RWPE1 (cell line): Measurements from ENCODE around the gene TMEM17.

ENCODE experiments used
- CTCF ChIA-PET: fragments of 350-600 bp; sonication (Branson Sonifier 250); formaldehyde crosslinking; extraction: SDS; loops from one replicate; lab custom pipeline; 2021; lab: Yijun Ruan, JAX
- POLR2A ChIA-PET: fragments of 400-600 bp; formaldehyde crosslinking; extraction: SDS; loops from one replicate; lab custom pipeline; 2020; ENCODE audit warnings: antibody characterized with exemption; ENCODE audit not compliant: low non-redundant PET; lab: Yijun Ruan, JAX
- DNase-seq: peaks from one replicate; pipeline ENCODE4 v3.0.0; 2012; ENCODE audit warnings: low spot score
- H3K27ac ChIP-seq: fragments of 450-650 bp; 2 replicates; pipeline ENCODE4 v1.5.1; 2017
- TF ChIP-seq, protein P1 (sequence below): fragments of 450-650 bp; conservative IDR thresholded peaks from 2 replicates; pipeline ENCODE4 v1.5.1; 2017; ENCODE audit warnings: low read depth, mild to moderate bottlenecking

The TMEM17 gene

DNA sequence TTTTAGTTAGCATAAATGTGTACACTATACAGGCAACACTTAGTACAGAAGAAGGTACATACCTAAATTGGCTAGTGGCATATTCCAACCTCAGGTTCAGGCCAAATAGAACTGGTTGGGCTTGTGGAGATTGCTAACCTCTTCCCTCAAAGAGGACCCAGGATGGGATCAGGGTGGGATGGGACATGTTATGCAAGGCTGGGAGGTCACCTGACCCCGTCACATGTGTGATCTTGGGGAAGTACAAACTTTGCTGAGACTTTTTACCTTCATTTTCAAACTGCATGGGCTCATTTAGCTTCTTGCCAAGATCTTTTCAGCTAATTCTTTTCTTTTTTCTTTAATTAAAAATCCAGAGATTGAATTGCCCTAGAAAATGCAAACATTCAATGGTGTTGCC is 36.9 kb downstream of the TMEM17 start:
- DNase-seq: no peak
- ChIA-PET POLR2A (no interaction called here), CTCF (interaction anchor here (1.3 kb wide), 1 partner anchor 12 kb away, joined by 10 read pairs; no protein-coding TSS in a partner anchor)
- H3K27ac ChIP-seq: no peak overlapping the region
- TF ChIP-seq, protein P1, sequence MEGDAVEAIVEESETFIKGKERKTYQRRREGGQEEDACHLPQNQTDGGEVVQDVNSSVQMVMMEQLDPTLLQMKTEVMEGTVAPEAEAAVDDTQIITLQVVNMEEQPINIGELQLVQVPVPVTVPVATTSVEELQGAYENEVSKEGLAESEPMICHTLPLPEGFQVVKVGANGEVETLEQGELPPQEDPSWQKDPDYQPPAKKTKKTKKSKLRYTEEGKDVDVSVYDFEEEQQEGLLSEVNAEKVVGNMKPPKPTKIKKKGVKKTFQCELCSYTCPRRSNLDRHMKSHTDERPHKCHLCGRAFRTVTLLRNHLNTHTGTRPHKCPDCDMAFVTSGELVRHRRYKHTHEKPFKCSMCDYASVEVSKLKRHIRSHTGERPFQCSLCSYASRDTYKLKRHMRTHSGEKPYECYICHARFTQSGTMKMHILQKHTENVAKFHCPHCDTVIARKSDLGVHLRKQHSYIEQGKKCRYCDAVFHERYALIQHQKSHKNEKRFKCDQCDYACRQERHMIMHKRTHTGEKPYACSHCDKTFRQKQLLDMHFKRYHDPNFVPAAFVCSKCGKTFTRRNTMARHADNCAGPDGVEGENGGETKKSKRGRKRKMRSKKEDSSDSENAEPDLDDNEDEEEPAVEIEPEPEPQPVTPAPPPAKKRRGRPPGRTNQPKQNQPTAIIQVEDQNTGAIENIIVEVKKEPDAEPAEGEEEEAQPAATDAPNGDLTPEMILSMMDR: no peak

DNA sequence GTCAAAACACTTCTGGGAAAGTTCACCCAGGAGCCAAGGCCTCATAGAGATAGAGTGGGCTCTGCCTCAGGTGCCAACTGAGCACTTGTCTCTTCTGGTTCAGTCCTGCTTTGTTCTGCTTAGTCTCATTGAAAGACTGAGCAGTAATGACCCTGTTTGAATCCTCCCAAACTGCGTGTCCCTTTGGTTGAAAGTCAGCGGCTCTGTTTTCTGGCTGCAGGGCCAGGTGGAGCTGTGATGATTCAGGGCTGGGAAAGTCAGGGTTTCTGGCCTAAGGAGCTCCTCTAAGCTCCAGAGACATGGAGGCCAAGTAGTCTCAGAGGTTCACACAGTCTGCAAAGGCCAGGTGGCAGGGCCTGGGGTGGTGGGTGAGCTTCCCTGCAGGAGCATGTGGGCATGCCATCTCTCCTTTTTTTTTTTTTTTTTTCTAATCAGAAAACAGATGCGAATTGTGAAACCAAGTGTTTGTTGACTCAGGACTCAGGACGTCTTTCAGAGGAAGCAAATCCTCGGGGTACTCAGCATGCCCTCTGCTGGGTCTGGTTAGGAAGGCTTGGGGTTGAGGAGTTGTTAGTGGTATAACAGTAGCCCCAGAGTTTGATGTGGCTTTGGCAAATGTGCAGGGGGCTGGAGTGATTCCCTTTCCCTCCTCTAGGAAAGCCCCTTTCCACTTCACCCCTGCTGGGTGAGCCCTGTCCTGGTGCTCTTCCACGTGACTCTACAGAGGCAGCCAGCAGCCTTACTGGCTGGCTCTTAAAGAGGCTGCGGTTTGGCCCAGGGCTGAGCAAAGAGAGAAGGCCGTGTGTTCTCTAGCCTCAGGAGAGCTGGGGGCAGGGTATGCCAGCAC is 38.3 kb downstream of the TMEM17 start:
- no peak for DNase-seq
- H3K27ac ChIP-seq: no peak overlapping the region
- TF ChIP-seq, protein P1: no peak
- POLR2A ChIA-PET: no interaction called here
- CTCF ChIA-PET: interaction anchor here (0.6 to 1.3 kb wide), 6 partner anchors 11 to 388 kb away, joined by 4 to 10 read pairs (median 4); no protein-coding TSS in a partner anchor

- TF ChIP-seq, protein P1: no peak
- POLR2A ChIA-PET: no interaction called here
- no peak overlapping the region for H3K27ac ChIP-seq
- no peak for DNase-seq
- CTCF ChIA-PET: interaction anchor here (0.6 to 0.8 kb wide), 8 partner anchors 10 to 1583 kb away, joined by 3 to 6 read pairs (median 4); no protein-coding TSS in a partner anchor
Measured at GRCh38 chr2:62467100-62467474, 38.9 kb downstream of the TMEM17 start.

DNA sequence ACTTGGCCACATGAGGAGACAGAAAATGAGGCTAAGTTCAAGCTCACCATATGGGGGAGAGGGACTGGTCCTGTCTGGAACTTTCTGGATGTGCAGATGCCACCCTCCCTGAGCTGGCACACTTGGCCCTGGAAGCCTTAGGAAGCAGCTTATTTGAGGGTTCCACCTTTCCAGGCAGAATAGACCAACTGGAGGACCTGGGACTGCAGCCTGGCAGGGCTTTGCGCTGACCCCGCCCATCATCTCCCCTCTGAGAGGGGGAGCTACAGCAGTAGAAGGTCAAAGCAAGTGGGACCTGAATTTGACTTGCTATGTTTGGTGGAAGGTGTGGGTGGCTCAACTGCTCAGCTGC is 39.5 kb downstream of the TMEM17 start:
- ChIA-PET POLR2A (no interaction called here), CTCF (interaction anchor here (0.6 to 0.8 kb wide), 4 partner anchors 10 to 1583 kb away, joined by 3 to 6 read pairs (median 4); no protein-coding TSS in a partner anchor)
- TF ChIP-seq, protein P1: no peak
- H3K27ac ChIP-seq: no peak overlapping the region
- no peak for DNase-seq

DNA sequence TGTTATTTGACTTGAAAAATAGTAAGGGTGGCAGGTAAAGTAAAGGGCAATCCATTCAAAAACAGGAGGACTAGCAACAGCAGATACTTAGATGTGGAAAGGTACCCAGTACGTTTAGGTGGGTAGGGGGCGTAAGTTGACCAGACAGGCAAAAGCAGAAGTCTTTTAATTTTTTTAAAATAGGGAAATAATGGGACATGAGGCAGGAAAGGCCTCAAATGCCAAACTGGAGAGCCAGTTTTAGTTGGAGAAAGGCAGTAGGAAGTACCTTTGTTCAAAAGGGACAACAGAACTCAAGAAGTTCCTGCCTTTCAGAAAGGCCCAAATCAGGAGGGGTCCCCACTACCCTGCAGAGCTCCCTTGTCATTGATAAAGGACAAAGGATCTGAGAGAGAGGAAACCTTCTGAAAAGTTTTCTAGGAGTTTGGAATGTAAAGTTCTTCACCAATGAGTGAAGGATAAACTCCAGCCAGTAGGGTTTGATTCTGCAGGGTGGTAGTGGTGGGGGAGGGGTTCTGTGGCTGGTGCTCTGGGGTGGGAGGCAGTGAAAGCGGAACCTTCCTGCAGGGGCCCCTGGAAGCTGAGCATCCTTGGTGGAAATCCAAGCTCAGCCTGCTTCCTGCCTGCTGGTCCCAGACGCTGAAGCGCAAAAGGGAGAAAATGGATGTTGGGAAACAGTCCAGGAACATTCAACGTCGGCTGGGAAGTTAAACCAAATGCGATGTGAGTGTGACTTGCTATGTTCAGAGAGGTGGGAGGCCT is 40.1 kb downstream of the TMEM17 start:
- TF ChIP-seq, protein P1: no peak
- CTCF ChIA-PET: interaction anchor here (0.8 kb wide), 2 partner anchors 9 to 87 kb away, joined by 3 to 6 read pairs; no protein-coding TSS in a partner anchor
- no peak overlapping the region for H3K27ac ChIP-seq
- POLR2A ChIA-PET: no interaction called here
- no peak for DNase-seq

DNA sequence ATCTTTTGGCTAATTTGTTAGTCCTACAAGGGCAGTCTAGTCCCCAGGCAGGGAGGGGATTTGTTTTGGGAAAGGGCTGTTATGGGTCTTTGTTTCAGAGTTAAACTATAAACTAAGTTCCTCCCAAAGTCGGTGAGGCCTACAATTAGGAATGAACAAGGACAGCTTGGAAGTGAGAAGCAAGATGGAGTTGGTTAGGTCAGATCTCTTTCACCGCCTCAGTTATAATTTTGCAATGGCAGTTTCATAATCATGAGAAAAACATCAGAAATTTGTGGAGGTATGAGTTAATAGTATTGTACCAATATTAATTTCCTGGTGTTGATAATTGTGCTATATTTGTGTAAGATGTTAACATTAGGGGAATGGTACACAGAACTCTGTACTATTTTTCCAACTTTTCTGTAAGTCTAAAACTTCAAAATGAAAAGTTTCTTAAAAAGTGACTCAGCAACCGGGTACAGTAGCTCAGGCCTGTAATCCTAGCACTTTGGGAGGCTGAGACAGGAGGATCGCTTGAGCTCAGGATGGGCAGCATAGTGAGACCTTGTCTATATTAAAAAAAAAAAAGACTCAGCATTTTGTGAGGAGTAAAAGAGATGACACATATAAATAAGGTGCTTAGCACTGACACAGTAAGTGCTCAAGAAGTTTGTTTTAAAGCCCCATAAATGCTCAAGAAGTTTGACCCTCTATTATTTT is 40.8 kb downstream of the TMEM17 start:
- no peak for DNase-seq
- POLR2A ChIA-PET: no interaction called here
- CTCF ChIA-PET: interaction anchor here (0.6 to 0.7 kb wide), 2 partner anchors 9 to 60 kb away, joined by 3 read pairs; no protein-coding TSS in a partner anchor
- H3K27ac ChIP-seq: no peak overlapping the region
- TF ChIP-seq, protein P1: no peak
